K562 (cell line): Measurements from ENCODE around the gene POTEE.
"Not testable (repeated sequence)": the region's sequence is repeated elsewhere in the genome, so short reads cannot be mapped to it uniquely, and the experiment has no call there.

Experiments
- HDAC8 ChIP-seq: fragments of 450-650 bp; IDR thresholded peaks from 2 replicates; pipeline ENCODE4 v1.6.1; 2016; ENCODE audit warnings: mild to moderate bottlenecking, missing genetic modification characterization, moderate library complexity, missing compliant biosample characterization
- TEAD2 ChIP-seq: fragments of 450-650 bp; IDR thresholded peaks from 2 replicates; pipeline ENCODE4 v1.6.1; 2016; ENCODE audit warnings: missing genetic modification characterization, control low read depth, missing compliant biosample characterization

DNA sequence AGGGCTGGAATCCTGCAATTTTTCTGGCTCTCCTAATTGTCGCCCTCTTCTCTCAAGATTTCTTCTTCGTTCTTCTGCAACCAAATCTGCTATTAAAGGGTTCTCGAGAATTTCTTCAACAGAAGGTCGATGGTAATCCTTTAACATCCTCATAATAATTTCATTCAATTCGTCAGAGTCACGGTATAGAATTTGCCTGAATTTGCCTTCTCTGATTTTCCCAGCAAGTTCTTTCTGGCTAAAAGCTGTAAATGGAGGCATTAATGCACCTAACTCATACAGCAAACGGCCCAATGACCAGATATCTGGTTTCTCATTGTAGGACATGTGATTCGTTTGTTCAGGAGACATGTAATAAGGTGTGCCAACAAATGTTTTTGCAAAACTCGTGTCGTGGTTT, 31.3 kb upstream of the POTEE start:
- not testable (repeated sequence) for TF ChIP-seq HDAC8 (tag); TEAD2
